Upper lobe of right lung (tissue), 1 donor: ENCODE data around the gene AIG1. TPM values are rescaled to one million over a fixed set of nuclear protein-coding genes. Genes with fewer than 3 reads are reported as not detected.

ENCODE experiments used
- ATAC-seq: fragments of 200-7000 bp; cut with Tn5 transposase; one replicate; pipeline ENCODE4 v1.9.1; 2020; ENCODE audit warnings: mild to moderate bottlenecking, moderate library complexity
- DNase-seq: peaks from one replicate; pipeline ENCODE4 v3.0.0-alpha.2; 2020
- H3K27ac ChIP-seq: fragments of 200-600 bp; one replicate; pipeline ENCODE4 v1.8.0; 2022
- H3K27me3 ChIP-seq: fragments of 200-600 bp; one replicate; pipeline ENCODE4 v1.8.0; 2022; ENCODE audit warnings: mild to moderate bottlenecking
- H3K36me3 ChIP-seq: fragments of 200-600 bp; one replicate; pipeline ENCODE4 v1.8.0; 2022
- H3K4me1 ChIP-seq: fragments of 200-600 bp; one replicate; pipeline ENCODE4 v1.8.0; 2022
- H3K4me3 ChIP-seq: fragments of 200-600 bp; one replicate; pipeline ENCODE4 v1.8.0; 2022; ENCODE audit warnings: mild to moderate bottlenecking
- H3K9me3 ChIP-seq: fragments of 200-600 bp; one replicate; pipeline ENCODE4 v1.8.0; 2022
- intact Hi-C: fragments of 100-400 bp; cut with DNase I; formaldehyde crosslinking; loops from one replicate; pipeline ENCODE4 v1.11.0; 2022
- total RNA-seq: library from RNA; stranded (reverse); fragmentation: NEBNext Ultra II Directional; extraction: Animal tissue kit (Norgen Biotek cat#: 25700); gene quantifications from one replicate; pipeline ENCODE4 v1.2.1, GENCODE V29; 2021
- TF ChIP-seq, protein P1 (sequence below): fragments of 200-600 bp; IDR thresholded peaks from one replicate; pipeline ENCODE4 v1.8.0; 2022; ENCODE audit warnings: antibody characterized with exemption
- donor health status: DM: no; HTN: yes; CAD: no; lungs with severe emphysema.

The AIG1 gene
- total RNA-seq, 1 donor from 2014 or later: 26.8 TPM

DNA sequence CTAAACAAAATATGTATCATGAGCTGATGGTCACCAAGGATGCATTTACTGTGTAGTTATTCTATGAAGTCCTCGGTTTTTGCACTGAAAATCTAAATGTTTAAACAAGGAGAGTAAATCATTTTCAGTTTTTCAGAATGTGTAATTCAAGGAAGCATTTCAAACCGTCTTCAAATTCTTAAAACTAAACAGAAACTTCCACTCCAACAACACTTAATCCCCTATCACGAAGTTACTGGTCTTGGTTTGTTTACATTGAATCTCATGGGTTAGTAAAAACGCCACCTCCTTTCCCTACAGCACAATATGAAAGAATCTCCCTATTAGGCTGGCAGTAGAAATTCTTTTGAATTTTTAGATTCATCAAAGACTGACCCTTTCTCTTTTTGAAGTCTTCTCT, 192.9 kb downstream of the AIG1 start:
- intact Hi-C loops: no loop called here
- H3K36me3 ChIP-seq: no peaks in the 10 kb centered on the region
- no peaks in the 10 kb centered on the region for H3K27me3 ChIP-seq
- no peak overlapping the region for H3K4me3 ChIP-seq
- DNase-seq (no peak), ATAC-seq (no peak)
- H3K9me3 ChIP-seq: no peaks in the 10 kb centered on the region
- H3K4me1 ChIP-seq: no peaks in the 10 kb centered on the region
- H3K27ac ChIP-seq: no peak overlapping the region
- TF ChIP-seq, protein P1, sequence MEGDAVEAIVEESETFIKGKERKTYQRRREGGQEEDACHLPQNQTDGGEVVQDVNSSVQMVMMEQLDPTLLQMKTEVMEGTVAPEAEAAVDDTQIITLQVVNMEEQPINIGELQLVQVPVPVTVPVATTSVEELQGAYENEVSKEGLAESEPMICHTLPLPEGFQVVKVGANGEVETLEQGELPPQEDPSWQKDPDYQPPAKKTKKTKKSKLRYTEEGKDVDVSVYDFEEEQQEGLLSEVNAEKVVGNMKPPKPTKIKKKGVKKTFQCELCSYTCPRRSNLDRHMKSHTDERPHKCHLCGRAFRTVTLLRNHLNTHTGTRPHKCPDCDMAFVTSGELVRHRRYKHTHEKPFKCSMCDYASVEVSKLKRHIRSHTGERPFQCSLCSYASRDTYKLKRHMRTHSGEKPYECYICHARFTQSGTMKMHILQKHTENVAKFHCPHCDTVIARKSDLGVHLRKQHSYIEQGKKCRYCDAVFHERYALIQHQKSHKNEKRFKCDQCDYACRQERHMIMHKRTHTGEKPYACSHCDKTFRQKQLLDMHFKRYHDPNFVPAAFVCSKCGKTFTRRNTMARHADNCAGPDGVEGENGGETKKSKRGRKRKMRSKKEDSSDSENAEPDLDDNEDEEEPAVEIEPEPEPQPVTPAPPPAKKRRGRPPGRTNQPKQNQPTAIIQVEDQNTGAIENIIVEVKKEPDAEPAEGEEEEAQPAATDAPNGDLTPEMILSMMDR: no peak

- Histone ChIP-seq H3K4me3 (no peak overlapping the region), H3K27ac (no peak overlapping the region), H3K9me3 (peaks cover 5% of the 10 kb centered on the region), H3K27me3 (no peaks in the 10 kb centered on the region), H3K36me3 (no peaks in the 10 kb centered on the region), H3K4me1 (no peaks in the 10 kb centered on the region)
- intact Hi-C loops: no loop called here
- no peak for ATAC-seq
- DNase-seq: no peak
- TF ChIP-seq, protein P1: no peak
These were observed 198.3 kb downstream of the AIG1 start for GRCh38 chr6:143258945-143259344.

DNA sequence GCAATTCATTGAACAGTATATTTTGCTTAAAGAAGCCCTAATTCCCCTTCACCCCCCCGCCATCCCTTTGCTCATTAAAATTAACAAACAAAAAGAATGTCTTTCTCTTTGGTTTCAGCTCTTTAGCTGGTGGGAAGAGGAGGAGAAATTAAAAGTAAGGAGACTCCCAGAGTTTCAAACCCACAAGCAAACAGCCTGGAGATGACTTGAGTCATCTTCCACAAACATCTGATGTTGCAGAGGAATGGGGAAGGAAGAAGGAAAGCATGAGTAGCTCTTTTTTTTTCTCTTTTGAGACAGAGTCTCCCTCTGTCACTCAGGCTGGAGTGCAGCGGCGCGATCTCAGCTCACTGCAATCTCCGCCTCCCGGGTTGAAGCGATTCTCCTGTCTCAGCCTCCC, 200.2 kb downstream of the AIG1 start:
- Histone ChIP-seq H3K9me3 (peaks cover 5% of the 10 kb centered on the region), H3K27me3 (no peaks in the 10 kb centered on the region), H3K27ac (no peak overlapping the region), H3K4me1 (no peaks in the 10 kb centered on the region), H3K36me3 (no peaks in the 10 kb centered on the region), H3K4me3 (no peak overlapping the region)
- ATAC-seq: no peak
- no peak for DNase-seq
- intact Hi-C loops: no loop called here
- TF ChIP-seq, protein P1: no peak

DNA sequence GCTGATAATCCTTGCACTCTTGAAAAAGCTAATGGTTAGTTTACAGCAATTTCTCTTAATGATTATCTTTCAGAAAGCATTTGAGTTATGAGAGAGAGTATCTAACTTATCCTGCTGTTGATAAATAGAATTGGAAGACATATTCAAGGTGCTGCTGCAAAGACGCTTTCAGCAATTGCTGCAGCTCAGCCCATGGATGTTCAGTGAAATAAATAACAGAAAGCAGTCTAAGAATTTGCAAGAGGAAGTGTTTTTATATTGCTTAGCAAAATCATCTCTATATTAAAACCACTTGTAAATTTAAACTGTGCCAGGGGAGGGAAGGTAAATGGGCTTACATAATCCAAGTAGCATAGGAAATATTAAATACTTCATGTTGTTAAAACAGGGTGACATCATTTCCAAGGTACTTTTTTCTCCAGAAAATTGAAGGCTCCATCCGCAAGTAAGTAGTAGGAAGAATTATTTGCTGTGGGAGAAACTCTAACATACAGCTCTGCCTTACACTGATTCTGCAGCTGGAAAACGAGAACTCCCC, 201.3 kb downstream of the AIG1 start:
- Histone ChIP-seq H3K36me3 (no peaks in the 10 kb centered on the region), H3K4me1 (no peaks in the 10 kb centered on the region), H3K4me3 (no peak overlapping the region), H3K27me3 (no peaks in the 10 kb centered on the region), H3K9me3 (peaks cover 5% of the 10 kb centered on the region), H3K27ac (no peak overlapping the region)
- DNase-seq (no peak), ATAC-seq (no peak)
- intact Hi-C loops: no loop called here
- TF ChIP-seq, protein P1: no peak

DNA sequence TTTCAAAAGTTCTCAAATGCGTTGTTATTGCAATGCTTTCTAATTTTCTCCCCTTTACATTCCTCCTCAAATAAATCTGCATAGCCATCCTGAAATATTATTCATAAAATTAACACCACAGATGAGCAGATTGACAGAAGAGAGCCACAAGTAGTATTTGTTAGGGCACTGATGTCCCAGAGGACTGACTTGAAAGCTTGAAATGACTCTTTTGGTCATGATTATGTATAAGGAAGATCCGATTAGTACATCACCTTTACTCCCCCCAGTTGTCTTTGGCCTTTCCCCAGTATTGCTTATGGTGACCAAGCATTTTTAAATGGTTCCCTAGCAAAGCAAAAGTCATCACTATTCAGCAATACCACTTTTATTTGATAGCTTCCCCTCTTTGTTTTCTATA, 202.2 kb downstream of the AIG1 start:
- Histone ChIP-seq H3K4me3 (no peak overlapping the region), H3K36me3 (no peaks in the 10 kb centered on the region), H3K27me3 (no peaks in the 10 kb centered on the region), H3K9me3 (peaks cover 5% of the 10 kb centered on the region), H3K27ac (no peak overlapping the region), H3K4me1 (no peaks in the 10 kb centered on the region)
- intact Hi-C loops: no loop called here
- TF ChIP-seq, protein P1: no peak
- ATAC-seq: no peak
- DNase-seq: no peak

GRCh38 chr6:143264379-143264778, 203.7 kb downstream of the AIG1 start:
- DNase-seq: no peak
- H3K27ac ChIP-seq: no peak overlapping the region
- H3K36me3 ChIP-seq: no peaks in the 10 kb centered on the region
- no peaks in the 10 kb centered on the region for H3K4me1 ChIP-seq
- ATAC-seq: no peak
- TF ChIP-seq, protein P1: no peak
- no peak overlapping the region for H3K4me3 ChIP-seq
- H3K27me3 ChIP-seq: no peaks in the 10 kb centered on the region
- intact Hi-C loops: no loop called here
- H3K9me3 ChIP-seq: peaks cover 3% of the 10 kb centered on the region
